T-helper 1 cell (primary cell): ENCODE measurements around the gene LIF.
A peak's percentile ranks its signal among the peaks of the same experiment; 100 is the strongest.
"Not testable (repeated sequence)": the region's sequence is repeated elsewhere in the genome, so short reads cannot be mapped to it uniquely, and the experiment has no call there.

Experiments used
- DNase-seq, 5 donors: peaks; one replicate each; pipeline ENCODE4 v3.0.0-alpha.2; 2012 to 2020

LIF gene

DNA sequence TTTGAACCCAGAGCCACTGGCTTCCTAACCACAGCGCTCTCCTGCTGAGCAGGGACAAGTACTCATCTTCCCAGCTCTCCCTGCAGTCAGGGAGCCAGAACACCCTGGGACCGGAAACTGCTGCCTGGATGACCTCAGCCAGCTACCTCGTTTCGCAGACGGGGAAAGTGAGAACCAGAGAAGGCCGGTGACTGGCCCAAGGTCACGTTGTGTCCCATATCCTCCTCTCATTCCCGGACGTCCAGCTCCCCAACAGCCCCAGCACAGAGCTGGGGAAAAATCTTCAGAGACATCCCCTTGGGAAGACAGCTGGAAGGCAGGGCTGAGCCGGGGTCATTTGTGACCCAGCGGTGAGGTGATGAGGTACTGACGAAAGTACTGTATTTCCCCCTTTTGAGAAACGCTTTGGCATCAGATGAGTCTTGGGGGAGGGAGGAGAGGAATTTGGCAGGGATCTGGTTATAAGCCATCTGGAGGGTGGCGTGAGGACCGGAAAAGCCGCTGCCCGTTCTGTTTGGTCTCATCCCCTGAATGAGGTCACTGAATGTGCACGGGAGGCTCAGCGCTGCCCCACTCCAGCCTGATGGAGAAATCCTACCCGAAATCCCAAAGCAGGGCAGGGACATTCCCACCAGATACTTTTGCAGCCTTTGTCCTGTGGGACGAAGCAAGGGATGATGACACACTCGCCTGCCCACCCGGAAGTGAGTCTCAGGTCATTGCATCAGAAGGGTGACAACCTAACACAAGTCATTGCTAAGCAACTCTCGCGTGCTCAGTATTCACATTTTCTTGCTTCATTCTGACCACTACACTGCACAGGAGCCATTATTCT lies 41.1 kb downstream of the LIF start:
- no peak for DNase-seq

DNA sequence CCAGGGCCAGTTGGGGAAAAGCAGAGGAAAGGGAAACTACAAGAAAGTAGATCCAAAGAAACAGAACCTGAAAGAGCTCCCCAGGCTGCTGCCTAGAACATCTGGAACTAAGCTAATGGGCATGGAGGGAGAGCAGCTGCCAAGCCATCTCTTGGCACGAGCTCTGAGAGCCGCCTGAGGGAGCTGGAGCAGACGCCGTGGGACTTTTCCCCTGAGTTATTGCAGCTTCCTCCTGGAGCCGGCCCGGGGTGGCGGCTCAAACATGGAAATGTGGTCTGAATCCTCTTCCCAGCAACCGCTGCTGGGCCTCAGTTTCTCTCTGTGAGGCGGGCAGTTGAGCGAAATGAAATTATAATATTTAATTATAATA lies 41.8 kb downstream of the LIF start:
- no peak for DNase-seq

DNA sequence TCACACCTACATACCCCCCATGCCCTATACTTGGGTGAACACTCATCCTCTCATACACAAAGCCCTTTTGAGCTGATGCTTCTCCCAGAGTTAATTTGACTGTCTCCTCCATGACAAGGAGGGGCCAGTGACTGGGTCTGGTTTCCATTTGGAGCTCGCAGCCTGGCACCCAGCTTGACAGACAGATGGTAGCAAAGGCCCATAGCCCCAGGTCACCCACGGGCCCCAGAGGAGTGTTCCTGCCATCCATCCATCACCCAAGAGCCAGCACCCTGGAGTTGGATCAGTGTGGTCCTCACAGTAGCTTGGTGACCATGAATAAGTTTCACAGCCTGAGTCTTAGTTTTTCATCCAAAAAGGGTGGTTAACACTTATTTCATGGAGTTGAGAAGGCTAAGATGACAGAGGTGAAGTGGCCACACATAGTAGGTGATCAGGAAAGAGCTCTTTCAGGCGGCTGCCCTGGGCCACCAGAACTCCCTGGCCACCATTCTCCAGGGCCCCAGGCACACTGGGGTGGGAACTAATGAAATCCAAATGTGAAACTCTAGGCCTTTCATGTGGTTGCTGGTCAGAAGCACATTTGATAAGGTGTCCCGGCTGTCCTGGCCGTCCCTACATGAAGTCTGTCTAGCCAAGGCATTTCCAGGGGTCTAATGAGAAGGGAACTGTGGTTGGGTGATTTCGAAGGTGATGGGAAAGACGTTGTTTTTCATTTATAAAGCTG lies 42.4 kb downstream of the LIF start:
- DNase-seq = no peak

DNA sequence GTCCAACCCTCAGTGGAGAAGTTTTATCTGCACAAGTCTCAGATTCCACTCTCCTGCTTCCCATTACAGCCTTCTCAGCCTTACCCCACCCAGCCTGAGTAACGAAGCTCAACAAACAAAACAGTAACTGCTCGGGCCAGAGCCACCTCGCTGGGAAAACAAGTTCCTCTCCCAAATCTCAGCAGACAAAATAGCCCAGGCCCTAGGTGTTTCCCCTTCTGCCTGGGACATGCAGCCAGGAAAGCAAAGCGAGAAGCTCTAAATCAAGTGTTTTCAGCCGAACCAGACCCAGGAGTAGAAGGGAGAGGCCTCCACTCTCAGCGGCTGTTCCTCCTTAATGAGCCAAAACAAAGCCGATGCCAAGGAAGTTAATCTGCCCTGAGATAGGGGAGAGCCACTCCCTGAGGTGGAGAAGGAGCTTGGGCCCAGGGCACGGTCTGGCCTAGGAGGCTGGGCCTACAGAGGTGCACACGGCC lies 44.0 kb downstream of the LIF start:
- no peak for DNase-seq

DNA sequence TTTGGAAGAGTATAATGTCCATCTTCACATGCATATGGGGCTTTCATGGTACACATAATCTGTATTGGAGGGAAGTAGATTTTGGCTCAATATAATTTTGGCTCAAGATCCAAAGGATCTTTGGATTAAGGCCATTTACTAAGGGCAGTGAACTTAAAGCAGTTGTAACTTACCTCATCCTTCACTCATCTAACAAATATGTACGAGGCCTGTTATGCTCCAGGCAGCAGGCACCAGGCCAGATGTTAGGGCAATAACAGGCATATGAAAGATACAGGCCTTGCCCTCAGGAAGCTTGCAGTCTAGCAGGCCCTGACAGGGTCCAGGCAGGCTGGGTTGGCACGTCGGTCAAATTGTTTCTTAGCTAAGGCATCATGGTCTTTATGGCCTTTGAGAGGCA lies 44.6 kb downstream of the LIF start:
- DNase-seq = no peak

DNA sequence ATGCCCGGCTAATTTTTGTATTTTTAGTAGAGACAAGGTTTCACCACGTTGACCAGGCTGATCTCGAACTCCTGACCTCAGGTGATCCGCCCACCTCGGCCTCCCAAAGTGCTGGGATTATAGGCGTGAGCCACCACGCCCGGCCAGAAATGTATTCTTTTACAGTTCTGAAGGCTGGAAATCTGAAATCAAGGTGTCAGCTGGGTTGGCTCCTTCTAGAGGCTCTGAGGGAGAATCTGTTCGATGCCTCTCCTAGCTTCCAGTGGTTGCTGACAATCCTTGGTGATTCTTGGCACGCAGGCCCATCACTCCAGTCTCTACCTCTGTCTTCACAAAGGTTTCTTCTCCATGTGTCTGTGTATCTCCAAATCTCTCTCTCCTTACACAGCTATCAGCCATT lies 45.7 kb downstream of the LIF start:
- DNase-seq = not testable (repeated sequence)

DNA sequence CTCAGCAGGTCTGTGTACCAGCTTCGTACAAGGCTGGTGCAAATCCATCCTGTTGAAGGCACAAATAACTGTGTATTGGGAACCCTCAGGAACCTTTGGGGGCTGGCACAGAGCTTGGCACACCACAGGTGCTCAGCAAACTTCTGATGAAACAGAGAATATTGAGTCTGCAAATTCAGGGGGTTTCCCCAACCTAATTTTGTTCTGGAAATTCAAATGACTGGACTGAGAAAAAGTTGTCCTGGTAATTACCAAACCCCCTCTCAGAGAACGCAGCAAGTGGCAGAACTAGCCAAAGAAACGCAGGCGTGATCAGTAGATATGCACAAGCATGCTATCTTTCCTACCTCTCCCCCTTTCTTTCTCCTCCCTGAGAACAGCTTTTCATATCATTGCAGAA lies 47.6 kb downstream of the LIF start:
- DNase-seq = no peak

DNA sequence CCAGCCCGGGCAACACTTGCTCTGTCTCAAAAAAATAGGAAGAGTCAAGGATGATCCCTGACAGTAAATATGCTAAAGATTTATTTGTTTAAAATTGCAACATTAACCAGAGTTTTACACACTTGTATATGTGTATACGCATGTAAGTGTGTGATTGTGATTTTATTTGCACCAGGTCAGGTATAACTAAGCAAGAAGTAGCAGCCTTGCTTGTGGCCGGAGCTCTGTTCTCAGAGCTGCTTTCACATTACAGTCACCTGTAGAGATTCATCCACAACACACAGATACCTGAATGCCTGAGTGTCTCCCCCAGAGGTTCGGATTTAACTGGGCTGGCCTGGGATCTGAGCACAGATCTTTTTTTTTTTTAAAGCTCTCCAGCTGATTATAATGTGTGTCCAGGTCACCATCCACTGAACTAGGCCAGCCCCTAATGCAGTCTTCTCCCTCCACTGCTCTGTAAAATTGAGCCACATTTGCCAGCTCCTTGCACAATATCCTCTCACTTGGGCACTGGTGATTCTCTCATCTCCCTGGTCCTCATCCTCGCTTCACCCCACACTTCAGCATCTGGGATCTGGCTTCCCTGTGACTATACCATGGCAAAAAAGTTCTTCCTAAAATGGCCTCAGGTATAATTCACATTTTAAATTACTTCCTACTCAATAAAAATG lies 48.3 kb downstream of the LIF start:
- DNase-seq = no peak

DNA sequence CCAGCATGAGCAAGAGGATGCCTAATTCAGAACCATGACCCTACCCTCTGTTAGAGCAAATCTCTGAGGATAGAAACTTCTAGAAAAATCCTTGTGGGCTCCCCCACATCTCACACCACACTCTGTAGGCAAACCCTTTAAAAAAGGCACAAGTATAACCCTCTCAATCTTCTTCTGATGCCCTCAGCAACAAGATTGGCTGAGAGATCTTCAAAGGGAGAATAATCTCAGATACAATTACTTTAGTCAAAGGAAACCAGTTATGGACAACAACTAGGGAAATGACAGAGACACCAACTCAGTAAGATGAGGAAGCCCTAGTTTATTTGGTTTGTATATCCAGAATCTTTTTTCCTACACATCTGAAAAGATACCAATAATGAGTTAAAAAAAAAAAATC lies 49.2 kb downstream of the LIF start:
- DNase-seq = no peak

DNA sequence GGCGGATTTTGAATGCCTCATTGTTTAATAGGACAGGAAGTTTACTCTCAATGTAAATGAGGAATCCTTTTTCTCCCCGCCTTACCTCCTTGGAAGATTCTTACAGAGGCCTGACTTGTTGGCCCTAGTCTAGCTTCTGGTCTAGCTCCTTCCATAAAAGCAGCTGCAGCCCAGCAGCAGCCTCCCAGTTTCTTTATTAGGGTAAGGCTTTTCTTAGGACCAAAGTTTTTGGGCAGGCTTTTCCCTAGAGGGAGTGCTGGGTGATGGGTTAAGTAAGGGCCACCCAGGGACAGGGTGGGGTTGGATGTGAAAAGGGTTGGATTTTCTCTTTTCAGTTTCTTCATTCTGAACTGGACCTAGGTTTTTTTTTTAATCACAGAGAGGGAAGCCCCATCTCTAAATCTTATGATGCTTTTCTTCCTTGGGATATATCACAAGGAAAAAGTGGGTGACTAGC lies 49.7 kb downstream of the LIF start:
- no peak for DNase-seq

DNA sequence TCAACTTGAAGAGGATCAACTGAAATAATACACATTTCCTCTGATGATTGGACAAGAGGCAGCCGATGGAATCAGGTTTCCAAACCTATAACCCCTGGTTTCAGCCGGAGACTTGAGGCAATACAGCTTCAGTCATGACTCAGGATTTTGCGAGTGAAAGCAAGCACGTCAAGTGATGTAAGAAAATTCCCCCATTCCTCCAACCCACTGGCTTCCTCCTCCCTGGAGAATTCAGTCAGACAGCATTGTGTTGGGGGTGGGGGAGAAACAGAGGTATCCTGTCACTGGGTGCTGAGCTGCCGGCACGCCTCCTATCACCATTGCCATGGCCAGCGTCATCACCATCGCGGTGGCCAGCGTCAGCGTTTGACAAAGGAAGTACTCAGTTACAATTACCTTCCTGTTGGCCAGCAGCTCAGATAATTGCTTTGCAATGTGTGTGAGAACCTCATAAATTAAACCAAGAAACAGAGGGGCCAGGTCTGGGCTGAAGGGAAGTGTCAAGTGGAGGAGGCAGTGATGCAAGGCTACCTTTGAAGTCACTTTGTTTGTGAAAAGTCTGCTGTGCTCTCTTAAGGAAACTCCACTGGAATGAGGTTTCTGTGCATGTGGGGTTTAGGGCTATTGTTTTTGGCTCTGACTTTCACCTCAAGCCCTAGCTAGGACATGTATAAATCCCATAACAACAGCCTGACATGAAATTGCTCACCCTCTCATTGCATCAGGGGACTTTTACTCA lies 50.2 kb downstream of the LIF start:
- peak in 2 of 5 donors; percentile 9 to 84 for DNase-seq

DNA sequence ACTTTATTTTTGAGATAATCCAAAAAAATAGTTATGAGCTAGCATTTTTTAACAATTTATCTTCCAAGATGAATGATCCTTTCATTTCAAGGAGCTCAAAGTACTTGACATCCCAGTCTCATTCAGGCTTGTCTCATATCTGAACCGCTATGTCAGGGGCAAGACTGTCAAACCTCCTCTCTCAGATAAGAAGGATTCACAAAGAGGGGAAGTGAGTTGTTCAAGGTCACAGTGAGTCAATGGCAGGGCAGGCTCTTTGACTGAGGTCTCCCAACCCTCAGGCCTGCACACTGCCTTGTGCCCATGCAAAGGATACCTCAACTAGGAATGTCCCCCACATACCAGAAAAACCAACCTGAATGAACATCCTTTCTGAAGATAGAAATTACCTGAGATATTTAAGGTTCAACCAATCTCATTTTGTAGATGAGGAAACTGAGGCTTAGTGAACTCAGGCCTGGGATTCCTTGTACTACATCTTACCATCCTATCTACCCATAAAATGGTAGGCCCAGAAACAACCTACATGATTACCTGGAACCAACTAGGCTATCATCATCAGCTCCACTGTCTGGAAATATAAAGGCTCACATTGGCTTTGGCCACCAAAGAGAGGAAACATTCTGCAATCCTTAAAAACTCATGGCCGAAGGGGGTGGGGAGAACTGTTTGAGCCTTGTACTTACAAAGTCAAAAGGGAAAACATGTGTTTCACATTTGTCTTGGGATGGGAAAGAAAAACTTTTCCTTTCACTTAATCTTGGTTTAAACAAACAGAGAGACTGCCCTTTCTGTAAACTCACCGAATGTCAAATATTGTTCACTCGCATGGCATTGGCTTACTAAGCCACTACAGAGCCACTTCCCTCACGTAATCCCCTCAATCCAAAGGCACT lies 51.1 kb downstream of the LIF start:
- peak in 1 of 5 donors; percentile 44 for DNase-seq

DNA sequence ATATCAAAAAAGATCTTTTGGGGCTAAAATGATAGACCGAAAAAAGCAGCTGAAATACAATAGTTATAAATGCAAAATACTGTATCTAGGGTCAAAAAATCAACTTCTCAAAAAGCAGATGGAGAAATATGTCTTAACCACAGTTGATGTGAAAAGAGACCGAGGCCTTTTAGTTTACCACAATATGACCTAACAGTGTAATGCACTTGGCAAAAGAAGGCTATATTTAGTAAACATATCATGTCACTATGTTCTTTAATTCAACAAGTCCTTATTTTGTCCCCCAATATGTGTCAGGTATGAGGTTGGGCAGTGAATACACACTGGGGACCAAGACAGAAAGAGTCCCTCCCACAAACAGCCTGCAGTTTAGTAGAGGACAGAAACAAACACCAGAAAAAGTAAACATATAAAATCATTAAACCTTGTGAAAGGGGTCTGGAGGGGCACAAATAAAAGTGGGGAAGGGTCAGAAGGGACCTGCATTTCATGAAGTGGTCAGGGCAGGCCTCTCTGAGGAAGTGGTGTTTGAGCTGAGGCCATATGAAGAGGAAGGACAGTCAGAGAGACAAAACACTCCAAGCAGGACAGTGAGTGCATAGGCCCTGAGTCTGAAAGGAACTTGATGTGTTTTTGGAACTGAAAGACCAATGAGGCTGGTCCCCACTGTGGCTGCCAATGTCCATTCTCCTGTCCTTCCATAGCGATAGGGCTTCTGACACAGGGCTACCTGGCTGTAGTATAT lies 53.4 kb downstream of the LIF start:
- no peak for DNase-seq

DNA sequence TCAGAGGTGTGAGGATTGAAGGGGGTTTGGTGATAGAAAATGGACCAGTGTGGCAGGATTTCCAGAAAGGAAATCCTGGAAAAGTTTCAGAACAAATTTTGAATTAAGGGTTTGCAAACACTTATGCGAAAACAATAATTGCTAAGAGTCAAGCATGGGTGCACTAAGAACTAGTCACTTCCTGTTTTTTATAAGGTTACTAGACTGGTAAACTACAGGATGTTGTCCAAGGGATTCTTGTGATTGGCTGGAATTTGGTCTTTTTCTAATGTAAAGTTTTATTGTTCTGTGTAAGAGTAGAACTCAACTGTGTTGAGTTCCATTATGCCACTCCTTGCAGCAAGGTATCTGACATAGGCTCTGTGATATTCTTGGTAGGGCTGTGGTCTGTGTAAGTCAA lies 54.1 kb downstream of the LIF start:
- peak in 1 of 5 donors; percentile 33 for DNase-seq

DNA sequence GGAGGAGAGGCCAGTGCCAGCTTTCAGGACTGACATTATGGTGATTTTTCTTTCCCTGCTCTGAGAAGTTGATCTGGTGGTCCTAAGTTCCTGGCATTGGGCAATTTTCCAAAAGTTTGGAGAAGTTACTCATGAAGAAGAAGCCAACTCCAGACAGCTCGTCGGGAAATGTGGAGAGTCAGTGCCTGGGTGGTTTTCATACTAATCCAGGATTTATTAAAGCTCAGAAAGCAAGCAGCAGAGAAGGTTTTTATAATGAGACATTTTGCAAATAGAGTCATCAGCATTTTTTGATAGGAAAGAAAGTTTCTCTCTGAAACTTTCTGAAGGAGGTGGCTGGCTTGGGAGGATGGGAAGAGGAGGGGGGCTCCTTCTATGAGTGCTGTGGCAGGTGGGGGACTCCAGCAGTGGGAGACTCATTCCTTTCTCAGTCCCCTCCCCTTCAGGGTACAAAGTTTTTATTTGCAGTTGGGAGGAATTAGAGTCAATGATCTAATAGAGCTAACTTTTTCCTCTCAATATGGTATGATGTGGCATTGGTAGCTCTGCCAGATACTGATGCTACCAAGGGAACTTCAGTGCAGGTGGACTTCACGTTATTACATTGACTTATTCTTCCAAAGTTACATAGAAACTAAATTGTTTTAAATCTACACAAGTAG lies 55.4 kb downstream of the LIF start:
- no peak for DNase-seq

DNA sequence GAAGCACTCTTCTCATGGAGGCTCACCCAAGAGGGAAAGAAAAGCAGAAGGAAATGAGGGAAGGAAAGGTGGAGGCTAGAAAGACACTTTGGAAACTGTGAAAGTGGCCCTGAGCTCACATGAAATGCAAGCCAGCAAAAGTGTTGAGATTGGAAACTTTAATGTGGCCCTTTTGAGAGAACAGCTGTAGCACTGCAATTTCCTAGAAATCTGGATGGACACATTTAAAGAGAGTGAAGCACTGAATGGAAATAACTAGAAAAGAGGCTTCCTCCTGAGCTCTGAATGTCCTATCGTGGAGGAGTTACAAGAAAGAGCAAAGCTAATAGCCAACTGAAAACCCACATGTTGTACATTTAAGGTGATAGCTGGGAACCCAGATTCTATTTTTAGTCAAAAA lies 56.0 kb downstream of the LIF start:
- DNase-seq = peak in 1 of 5 donors; percentile 62
